PC-3 (cell line): ENCODE measurements around the gene TEAD1. TPM values are rescaled to one million over a fixed set of nuclear protein-coding genes. Genes with fewer than 3 reads are reported as not detected.

Source experiments
- ATAC-seq: fragments of 200-7000 bp; cut with Tn5 transposase; 2 replicates; pipeline ENCODE4 v1.9.1; 2020; ENCODE audit warnings: mild to moderate bottlenecking, moderate library complexity
- BruUV-seq: library from RNA; stranded (reverse); fragments of 400-500 nt; replicated peaks from 2 replicates; lab custom pipeline; 2021; lab: Mats Ljungman, UMichigan
- CTCF ChIA-PET: fragments of 300-600 bp; sonication (Branson Sonifier 250); formaldehyde crosslinking; loops from one replicate; lab custom pipeline; 2022; ENCODE audit warnings: antibody characterized with exemption; lab: Charles Lee
- POLR2A ChIA-PET: fragments of 300-600 bp; sonication (Branson Sonifier 250); formaldehyde crosslinking; loops from one replicate; lab custom pipeline; 2022; ENCODE audit warnings: antibody characterized with exemption; ENCODE audit not compliant: unreplicated experiment; lab: Charles Lee
- DNase-seq: peaks from one replicate; pipeline ENCODE4 v3.0.0-alpha.2; 2015
- H2AFZ ChIP-seq: fragments of 300-600 bp; sonication (generic); 2 replicates; pipeline ENCODE4 v1.6.0; 2016; ENCODE audit warnings: antibody characterized with exemption, low read length
- H3F3A ChIP-seq: fragments of 300-600 bp; sonication (generic); one replicate; pipeline ENCODE4 v1.6.0; 2017; ENCODE audit warnings: antibody characterized with exemption, low read length, control low read depth, mild to moderate bottlenecking; ENCODE audit not compliant: unreplicated experiment
- H3K27ac ChIP-seq: fragments of 300-600 bp; sonication (generic); 2 replicates; pipeline ENCODE4 v1.5.1; 2016; ENCODE audit warnings: mild to moderate bottlenecking, low read length
- H3K27me3 ChIP-seq: fragments of 300-600 bp; sonication (generic); 2 replicates; pipeline ENCODE4 v1.6.1; 2016; ENCODE audit warnings: low read length, mixed read lengths
- H3K36me3 ChIP-seq: fragments of 300-600 bp; sonication (generic); 2 replicates; pipeline ENCODE4 v1.6.1; 2016; ENCODE audit warnings: low read depth, mixed run types, low read length, mixed read lengths
- H3K4me1 ChIP-seq: fragments of 300-600 bp; sonication (generic); 2 replicates; pipeline ENCODE4 v1.5.1; 2016; ENCODE audit warnings: low read length; ENCODE audit not compliant: insufficient read depth
- H3K4me2 ChIP-seq: fragments of 300-600 bp; sonication (generic); 2 replicates; pipeline ENCODE4 v1.6.0; 2016; ENCODE audit warnings: low read length
- H3K4me3 ChIP-seq: fragments of 300-600 bp; sonication (generic); 2 replicates; pipeline ENCODE4 v1.5.1; 2016; ENCODE audit warnings: mild to moderate bottlenecking, low read length, mixed read lengths
- H3K79me2 ChIP-seq: fragments of 300-600 bp; sonication (generic); 2 replicates; pipeline ENCODE4 v1.6.1; 2017; ENCODE audit warnings: low read length, mixed read lengths
- H3K9ac ChIP-seq: fragments of 300-600 bp; sonication (generic); 2 replicates; pipeline ENCODE4 v1.6.0; 2016; ENCODE audit warnings: mild to moderate bottlenecking, low read length
- H3K9me2 ChIP-seq: fragments of 300-600 bp; sonication (generic); replicated peaks from 2 replicates; pipeline ENCODE4 v1.6.1; 2016; ENCODE audit warnings: mixed run types, low read length, mixed read lengths
- H3K9me3 ChIP-seq: fragments of 300-600 bp; sonication (generic); 2 replicates; pipeline ENCODE4 v1.6.1; 2016; ENCODE audit warnings: low read length, mixed read lengths
- H4K20me1 ChIP-seq: fragments of 300-600 bp; sonication (generic); 2 replicates; pipeline ENCODE4 v1.6.1; 2016; ENCODE audit warnings: low read length, mixed read lengths
- CTCF ChIP-seq: fragments of 300-600 bp; sonication (generic); conservative IDR thresholded peaks from 2 replicates; pipeline ENCODE4 v1.5.1; 2017; ENCODE audit warnings: antibody characterized with exemption, low read depth, mild to moderate bottlenecking, low read length
- EZH2 ChIP-seq: fragments of 300-600 bp; sonication (generic); IDR thresholded peaks from one replicate; pipeline ENCODE4 v1.6.1; 2017; ENCODE audit warnings: antibody characterized with exemption, mild to moderate bottlenecking, low read length; ENCODE audit not compliant: unreplicated experiment
- EZH2phosphoT487 ChIP-seq: fragments of 300-600 bp; sonication (generic); IDR thresholded peaks from 2 replicates; pipeline ENCODE4 v1.6.1; 2018; ENCODE audit warnings: mild to moderate bottlenecking, antibody characterized with exemption, low read length, borderline replicate concordance
- intact Hi-C: fragments of 100-400 bp; cut with micrococcal nuclease; formaldehyde crosslinking; loops from 2 replicates; pipeline ENCODE4 v1.9.0; 2023
- total RNA-seq: library from RNA; depleted of rRNA; stranded (reverse); fragments of >200 nt; gene quantifications from 2 replicates; pipeline ENCODE4 v1.2.3, GENCODE V29; 2014

The TEAD1 gene
- total RNA-seq, 1 experiment from 2014 or later: 70.2 TPM

- Histone ChIP-seq H3K9me2 (no peaks in the 10 kb centered on the region), H3K79me2 (peaks cover 73% of the 10 kb centered on the region), H3K4me3 (no peak overlapping the region), H3K27ac (no peak overlapping the region), H3K9ac (no peak overlapping the region), H3K27me3 (no peaks in the 10 kb centered on the region), H4K20me1 (no peaks in the 10 kb centered on the region), H3F3A (no peaks in the 10 kb centered on the region), H3K4me2 (no peak overlapping the region), H3K9me3 (no peaks in the 10 kb centered on the region), H3K4me1 (peaks cover 29% of the 10 kb centered on the region), H2AFZ (no peak overlapping the region), H3K36me3 (peaks cover 6% of the 10 kb centered on the region; the same call in 1 of the 2 replicates)
- no TSS peak for BruUV-seq
- ChIA-PET CTCF (no interaction called here), POLR2A (no interaction called here)
- ATAC-seq (no peak), DNase-seq (no peak)
- TF ChIP-seq EZH2phosphoT487 (no peak), EZH2 (no peak), CTCF (no peak)
- intact Hi-C loops: no loop called here
These were observed 115.5 kb downstream of the TEAD1 start for GRCh38 chr11:12789596-12790215.

- intact Hi-C loops: no loop called here
- BruUV-seq: no TSS peak
- Histone ChIP-seq H2AFZ (no peak overlapping the region), H3F3A (no peaks in the 10 kb centered on the region), H3K9me3 (no peaks in the 10 kb centered on the region), H3K27me3 (no peaks in the 10 kb centered on the region), H3K27ac (no peak overlapping the region), H4K20me1 (no peaks in the 10 kb centered on the region), H3K4me2 (no peak overlapping the region), H3K9me2 (no peaks in the 10 kb centered on the region), H3K4me3 (no peak overlapping the region), H3K4me1 (peaks cover 29% of the 10 kb centered on the region), H3K79me2 (peaks cover 68% of the 10 kb centered on the region), H3K36me3 (peaks cover 7% of the 10 kb centered on the region; the same call in 1 of the 2 replicates), H3K9ac (no peak overlapping the region)
- TF ChIP-seq EZH2phosphoT487: no peak
- TF ChIP-seq EZH2: no peak
- no peak for TF ChIP-seq CTCF
- CTCF ChIA-PET: no interaction called here
- no peak for ATAC-seq
- POLR2A ChIA-PET: no interaction called here
- no peak for DNase-seq
These were observed 116.8 kb downstream of the TEAD1 start for GRCh38 chr11:12790861-12791616.

GRCh38 chr11:12792018-12792417 lies 117.8 kb downstream of the TEAD1 start:
- no peaks in the 10 kb centered on the region for H3K27me3 ChIP-seq
- no peaks in the 10 kb centered on the region for H3F3A ChIP-seq
- ChIA-PET POLR2A (no interaction called here), CTCF (no interaction called here)
- TF ChIP-seq EZH2 (no peak), CTCF (no peak), EZH2phosphoT487 (no peak)
- H3K9me2 ChIP-seq: no peaks in the 10 kb centered on the region
- intact Hi-C loops: no loop called here
- H3K9me3 ChIP-seq: no peaks in the 10 kb centered on the region
- peaks cover 29% of the 10 kb centered on the region for H3K4me1 ChIP-seq
- no peak overlapping the region for H3K4me2 ChIP-seq
- ATAC-seq (no peak), DNase-seq (no peak)
- no TSS peak for BruUV-seq
- H3K36me3 ChIP-seq: peaks cover 7% of the 10 kb centered on the region; the same call in 1 of the 2 replicates
- H3K9ac ChIP-seq: no peak overlapping the region
- H3K27ac ChIP-seq: no peak overlapping the region
- no peak overlapping the region for H2AFZ ChIP-seq
- peaks cover 68% of the 10 kb centered on the region for H3K79me2 ChIP-seq
- no peak overlapping the region for H3K4me3 ChIP-seq
- no peaks in the 10 kb centered on the region for H4K20me1 ChIP-seq
